NB4 (cell line): ENCODE results near the gene IL17RE.

Experiments
- MYC ChIP-seq: IDR thresholded peaks from 2 replicates; pipeline ENCODE4 v1.6.1; 2011; ENCODE audit warnings: low read depth, low read length
- TF ChIP-seq, protein P1 (sequence below): IDR thresholded peaks from one replicate; pipeline ENCODE4 v1.5.1; 2012; ENCODE audit warnings: low read depth, low read length

- TF ChIP-seq, protein P1, sequence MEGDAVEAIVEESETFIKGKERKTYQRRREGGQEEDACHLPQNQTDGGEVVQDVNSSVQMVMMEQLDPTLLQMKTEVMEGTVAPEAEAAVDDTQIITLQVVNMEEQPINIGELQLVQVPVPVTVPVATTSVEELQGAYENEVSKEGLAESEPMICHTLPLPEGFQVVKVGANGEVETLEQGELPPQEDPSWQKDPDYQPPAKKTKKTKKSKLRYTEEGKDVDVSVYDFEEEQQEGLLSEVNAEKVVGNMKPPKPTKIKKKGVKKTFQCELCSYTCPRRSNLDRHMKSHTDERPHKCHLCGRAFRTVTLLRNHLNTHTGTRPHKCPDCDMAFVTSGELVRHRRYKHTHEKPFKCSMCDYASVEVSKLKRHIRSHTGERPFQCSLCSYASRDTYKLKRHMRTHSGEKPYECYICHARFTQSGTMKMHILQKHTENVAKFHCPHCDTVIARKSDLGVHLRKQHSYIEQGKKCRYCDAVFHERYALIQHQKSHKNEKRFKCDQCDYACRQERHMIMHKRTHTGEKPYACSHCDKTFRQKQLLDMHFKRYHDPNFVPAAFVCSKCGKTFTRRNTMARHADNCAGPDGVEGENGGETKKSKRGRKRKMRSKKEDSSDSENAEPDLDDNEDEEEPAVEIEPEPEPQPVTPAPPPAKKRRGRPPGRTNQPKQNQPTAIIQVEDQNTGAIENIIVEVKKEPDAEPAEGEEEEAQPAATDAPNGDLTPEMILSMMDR: no peak
- TF ChIP-seq MYC: no peak
Observed at GRCh38 chr3:9888540-9888939, 14.1 kb upstream of the IL17RE start.
